GM20431 (cell line): ENCODE results near the gene DENND1B.

Experiments
- in situ Hi-C: fragments of 300-500 bp; cut with MseI, MboI; formaldehyde crosslinking; loops from one replicate; pipeline ENCODE4 v1.15.0; 2020; ENCODE audit warnings: low sequenced_read_pairs; ENCODE audit not compliant: unreplicated experiment

The DENND1B gene

DNA sequence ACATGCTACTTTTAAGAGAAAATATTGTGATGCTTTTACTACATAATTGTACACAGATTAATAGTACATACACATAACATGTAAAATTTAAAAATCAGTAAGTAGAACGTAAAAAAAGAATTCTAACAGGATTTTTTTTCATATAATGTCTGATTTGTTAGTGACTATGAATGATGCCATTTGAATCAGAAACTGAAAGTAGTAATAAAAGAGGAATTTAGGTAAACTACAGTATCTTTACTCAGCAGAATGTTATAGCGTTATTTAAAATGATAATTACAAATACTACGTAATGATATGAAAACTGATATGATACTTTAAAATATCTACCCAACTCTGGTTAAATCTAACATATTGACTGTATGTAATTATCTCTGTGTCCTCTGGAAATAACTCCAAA lies 116.1 kb downstream of the DENND1B start:
- in situ Hi-C loops, result no loop called here

DNA sequence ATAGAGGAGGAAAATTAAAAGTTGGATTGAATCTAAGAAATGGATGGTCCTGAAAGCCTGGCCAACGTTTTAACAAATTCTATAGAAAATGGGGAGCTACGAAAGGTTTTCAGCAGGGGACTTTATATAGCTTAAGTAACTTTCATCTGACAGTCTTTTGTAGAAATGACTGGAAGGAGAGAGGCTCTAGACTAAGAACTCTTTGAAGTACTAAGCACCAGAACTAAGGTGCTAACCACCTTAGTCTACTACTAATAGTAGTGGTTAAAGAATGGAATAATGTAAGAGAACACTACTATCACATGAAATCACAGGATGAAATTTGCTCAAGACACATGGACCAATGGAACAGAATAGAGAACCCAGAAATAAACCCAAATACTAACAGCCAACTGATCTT lies 126.1 kb downstream of the DENND1B start:
- in situ Hi-C loops, result no loop called here

GRCh38 chr1:197638316-197638715 lies 137.0 kb downstream of the DENND1B start:
- in situ Hi-C loops, result no loop called here

DNA sequence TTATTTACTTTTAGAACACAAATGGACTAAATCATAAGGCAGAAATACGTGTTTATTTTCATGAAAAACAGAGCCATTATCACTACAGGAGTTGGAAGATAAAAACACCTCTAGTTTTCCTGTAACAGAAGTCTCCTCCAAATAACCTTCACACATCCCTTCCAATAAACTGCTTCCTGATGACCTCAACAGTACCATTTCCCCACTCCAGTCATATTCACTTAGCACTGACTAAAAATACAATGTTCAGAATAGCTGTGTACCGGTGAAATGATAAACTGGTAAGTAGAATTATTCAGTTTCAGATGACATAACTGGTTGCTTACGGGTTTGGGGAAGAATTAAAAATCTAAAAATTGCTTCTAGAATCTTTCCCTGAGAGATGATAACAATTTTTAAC lies 137.9 kb downstream of the DENND1B start:
- in situ Hi-C loops, result no loop called here

DNA sequence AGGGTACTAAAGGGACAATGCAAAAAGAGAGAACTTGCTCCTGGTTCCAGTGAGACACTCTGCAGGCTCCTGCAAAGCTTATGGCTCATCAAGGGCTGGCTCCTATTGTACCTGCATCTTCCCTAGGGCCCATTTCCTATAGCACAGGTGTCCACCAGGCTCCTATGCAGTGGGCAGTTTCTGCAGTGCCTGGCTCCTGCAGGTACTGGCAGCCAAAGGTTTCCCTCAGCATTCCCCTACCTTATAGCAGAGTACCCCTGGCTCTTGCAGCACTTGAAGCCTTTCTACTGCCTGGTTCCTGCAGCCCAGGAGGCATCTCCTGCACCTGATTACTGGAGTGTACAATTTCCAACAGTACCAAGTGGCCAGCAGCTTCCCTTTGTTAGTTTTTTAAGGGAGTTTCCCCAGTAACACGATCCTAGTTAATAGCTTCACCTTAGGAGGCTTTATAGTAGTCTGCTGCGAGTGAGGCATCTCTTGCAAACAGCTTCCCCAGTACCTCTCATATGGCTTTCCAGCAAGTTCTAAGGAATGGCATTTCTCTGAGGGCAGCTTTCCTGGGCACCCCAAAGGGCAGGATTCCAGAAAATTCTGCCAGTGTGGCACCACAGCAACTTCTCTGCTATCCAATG lies 141.7 kb downstream of the DENND1B start:
- in situ Hi-C loops, result no loop called here

DNA sequence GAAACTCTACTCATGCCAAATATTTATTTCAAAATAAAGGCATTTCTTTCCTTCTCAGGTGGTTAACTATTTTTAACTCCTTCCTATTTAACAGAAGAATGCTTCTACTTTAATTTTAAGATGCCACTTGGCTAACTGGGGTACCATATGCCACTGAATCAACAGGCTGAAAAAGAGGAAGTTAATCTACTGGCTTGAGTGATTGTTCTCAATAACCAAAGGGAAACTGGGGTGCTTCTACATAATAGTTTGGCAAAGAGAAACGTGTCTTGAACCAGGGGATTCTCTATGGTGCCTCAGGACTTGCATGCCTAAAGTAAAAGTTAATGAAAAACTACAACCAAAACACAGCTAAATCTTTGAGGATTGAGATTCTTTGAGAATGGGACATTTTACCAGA lies 142.6 kb downstream of the DENND1B start:
- in situ Hi-C loops, result no loop called here

GRCh38 chr1:197632005-197632404 lies 143.3 kb downstream of the DENND1B start:
- in situ Hi-C loops, result no loop called here

- in situ Hi-C loops, result no loop called here
These were observed 152.9 kb downstream of the DENND1B start for GRCh38 chr1:197622371-197622770.

DNA sequence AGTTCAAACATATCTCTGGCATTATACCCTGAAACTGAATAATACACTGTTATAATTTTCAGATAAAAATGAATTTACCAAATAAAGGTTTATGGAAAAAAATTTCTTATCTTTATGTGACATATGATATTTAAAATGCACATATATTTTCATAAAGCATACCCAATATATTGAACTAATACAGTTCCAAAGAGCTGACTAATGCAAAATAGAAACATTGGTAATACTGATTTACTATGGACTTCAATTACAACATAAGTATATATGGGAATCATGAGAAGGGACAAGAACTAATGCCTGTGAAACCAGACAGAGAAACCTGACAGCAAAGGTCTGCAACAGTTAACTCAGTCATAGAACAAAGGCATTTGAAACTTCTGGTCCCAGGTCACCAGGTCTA lies 153.5 kb downstream of the DENND1B start:
- in situ Hi-C loops, result no loop called here

DNA sequence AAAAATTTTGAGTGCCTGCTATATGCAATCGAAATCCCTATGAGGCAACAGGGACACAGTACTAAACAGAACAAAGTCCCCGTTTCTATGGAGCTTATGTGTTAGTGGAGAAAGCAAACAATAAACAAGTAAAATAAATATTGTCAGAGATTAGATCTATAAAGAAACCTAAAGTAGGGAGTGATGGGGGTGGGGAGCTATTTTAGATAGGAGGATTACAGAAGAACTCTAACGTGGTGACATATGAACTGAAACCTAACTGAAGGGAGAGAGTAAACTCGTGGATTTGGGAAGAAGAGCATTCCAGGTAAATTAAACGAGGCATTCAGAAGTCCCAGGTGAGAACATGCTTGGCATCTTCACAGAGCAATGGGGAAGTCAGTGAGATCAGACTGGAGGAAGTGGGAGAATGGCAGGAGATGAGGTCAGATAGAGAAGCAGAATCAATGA lies 154.5 kb downstream of the DENND1B start:
- in situ Hi-C loops, result no loop called here

GRCh38 chr1:197619008-197619640 lies 156.2 kb downstream of the DENND1B start:
- in situ Hi-C loops, result no loop called here

GRCh38 chr1:197618061-197618460 lies 157.2 kb downstream of the DENND1B start:
- in situ Hi-C loops, result no loop called here

DNA sequence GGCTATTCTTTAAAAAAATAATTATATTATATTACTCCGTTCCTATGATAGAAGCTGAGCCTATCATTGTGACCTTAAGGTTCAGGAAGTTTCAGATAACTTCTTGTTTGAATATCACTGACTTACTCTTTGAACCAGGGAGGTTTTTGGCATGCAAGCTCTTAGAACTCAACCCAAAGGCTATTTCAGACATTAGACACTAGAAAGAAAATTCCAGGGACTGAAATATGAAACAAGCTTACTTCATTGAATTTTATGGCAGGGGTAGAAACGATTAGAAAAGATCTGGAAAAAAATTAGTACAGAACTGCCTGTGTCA lies 159.6 kb downstream of the DENND1B start:
- in situ Hi-C loops, result no loop called here

- in situ Hi-C loops, result no loop called here
These were observed 160.2 kb downstream of the DENND1B start for GRCh38 chr1:197614916-197615692.

GRCh38 chr1:197606168-197606845 lies 169.0 kb downstream of the DENND1B start:
- in situ Hi-C loops, result no loop called here

DNA sequence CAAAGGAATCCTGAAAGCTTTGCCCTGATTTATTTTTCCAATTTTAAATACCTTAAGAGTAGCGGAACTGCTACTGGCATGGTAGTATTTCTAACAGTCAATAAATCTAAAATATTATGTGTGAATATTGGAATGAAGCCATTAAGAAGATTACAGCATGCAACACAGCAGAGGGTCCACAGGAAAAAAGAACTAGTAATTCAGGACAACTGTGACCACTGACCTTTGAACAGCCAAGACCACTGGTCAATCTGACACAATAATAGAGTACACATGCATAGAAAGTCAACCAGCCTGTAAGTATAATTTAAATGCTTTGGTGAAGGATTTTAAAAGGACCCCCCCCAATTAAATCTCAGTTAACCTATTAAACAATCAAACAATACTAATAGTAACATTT lies 171.0 kb downstream of the DENND1B start:
- in situ Hi-C loops, result no loop called here

- in situ Hi-C loops, result no loop called here
These were observed 174.5 kb downstream of the DENND1B start for GRCh38 chr1:197600751-197601150.

DNA sequence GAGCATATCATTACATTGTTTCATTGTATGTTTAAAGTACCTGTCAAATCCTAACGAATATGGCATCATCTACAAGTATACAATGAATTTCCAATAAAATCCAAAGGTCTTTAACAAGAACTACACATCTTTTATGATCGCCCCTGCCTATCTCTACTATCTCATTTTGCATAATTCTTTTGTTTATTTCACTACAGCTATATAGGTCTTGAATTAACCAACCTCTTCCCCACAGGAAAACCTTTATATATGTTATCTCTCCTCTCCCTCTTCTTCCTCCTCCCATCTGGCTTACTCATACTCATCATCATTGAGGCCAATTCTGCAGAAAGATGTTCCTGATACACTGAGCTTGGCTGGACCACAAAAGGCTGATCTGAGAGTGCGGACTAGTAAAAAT lies 175.5 kb downstream of the DENND1B start:
- in situ Hi-C loops, result no loop called here

DNA sequence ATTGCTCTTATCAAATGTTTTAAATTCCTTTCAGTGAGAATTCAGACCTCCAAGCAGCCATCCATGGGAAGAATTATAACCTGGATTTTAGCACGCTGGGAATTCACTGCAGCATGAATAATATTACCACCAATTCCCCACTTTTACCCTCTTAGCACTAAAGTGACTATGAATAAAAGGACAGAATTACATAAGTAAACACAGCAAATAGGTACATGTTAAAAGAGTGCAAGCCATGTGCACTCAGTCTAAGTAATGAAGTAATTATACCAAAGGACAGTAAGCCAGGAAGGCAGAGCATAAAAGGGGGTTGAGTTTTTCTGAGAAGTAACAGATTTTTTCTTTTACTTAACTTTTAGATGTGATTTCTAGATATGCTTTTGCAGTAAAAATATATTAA lies 176.3 kb downstream of the DENND1B start:
- in situ Hi-C loops, result no loop called here

DNA sequence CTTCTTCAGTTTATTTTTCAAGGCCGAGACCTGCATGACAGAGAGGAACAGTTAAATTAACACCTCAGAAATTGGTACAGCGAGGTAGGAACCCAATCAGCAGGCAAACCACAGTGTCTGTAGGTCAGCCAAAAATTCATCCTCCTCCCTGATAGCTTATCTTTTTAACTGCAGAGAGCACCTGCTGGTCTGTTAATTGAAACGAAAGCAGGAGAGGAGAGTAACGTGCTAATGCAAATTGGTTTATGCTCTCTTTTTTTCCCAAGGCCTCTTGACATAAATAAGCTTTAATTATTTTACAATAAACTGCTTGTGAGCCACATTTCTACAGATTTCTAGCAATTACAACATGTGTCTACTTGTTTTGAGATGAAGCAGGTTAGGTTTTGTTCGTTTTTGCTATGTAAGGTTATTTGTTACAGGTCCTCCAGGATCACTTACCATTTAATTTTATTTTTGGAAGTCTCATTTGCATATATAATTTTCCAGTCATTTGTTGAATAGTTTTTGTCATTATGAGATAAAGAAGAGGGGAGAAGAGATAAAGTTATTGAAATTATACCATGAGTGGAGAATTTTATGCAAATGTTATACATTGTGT lies 179.9 kb downstream of the DENND1B start:
- in situ Hi-C loops, result no loop called here

DNA sequence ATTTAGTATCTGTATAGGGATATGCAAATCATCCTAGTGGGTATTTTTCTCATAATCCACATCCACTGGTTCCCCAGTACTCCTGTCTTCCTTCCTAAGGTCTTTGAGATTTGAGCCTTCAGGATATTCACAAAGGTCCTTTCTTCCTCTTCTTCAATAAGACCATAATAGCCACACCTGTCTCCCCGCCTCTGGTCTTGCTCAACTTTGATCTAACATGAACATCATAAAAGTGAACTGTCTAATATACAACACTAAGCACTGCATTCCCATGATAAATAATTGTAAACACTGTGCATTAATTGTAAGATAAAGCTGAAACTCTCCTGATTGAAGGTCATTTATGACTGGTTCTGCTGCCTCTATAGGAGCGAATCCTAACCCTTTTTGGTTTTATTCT lies 184.6 kb downstream of the DENND1B start:
- in situ Hi-C loops, result no loop called here
